PC-3 (cell line): Measurements from ENCODE around the gene PACRG. TPM values are rescaled to one million over a fixed set of nuclear protein-coding genes. Genes with fewer than 3 reads are reported as not detected.

ENCODE experiments used
- ATAC-seq: fragments of 200-7000 bp; cut with Tn5 transposase; 2 replicates; pipeline ENCODE4 v1.9.1; 2020; ENCODE audit warnings: mild to moderate bottlenecking, moderate library complexity
- BruUV-seq: library from RNA; stranded (reverse); fragments of 400-500 nt; replicated peaks from 2 replicates; lab custom pipeline; 2021; lab: Mats Ljungman, UMichigan
- CTCF ChIA-PET: fragments of 300-600 bp; sonication (Branson Sonifier 250); formaldehyde crosslinking; loops from one replicate; lab custom pipeline; 2022; ENCODE audit warnings: antibody characterized with exemption; lab: Charles Lee
- POLR2A ChIA-PET: fragments of 300-600 bp; sonication (Branson Sonifier 250); formaldehyde crosslinking; loops from one replicate; lab custom pipeline; 2022; ENCODE audit warnings: antibody characterized with exemption; ENCODE audit not compliant: unreplicated experiment; lab: Charles Lee
- DNase-seq: peaks from one replicate; pipeline ENCODE4 v3.0.0-alpha.2; 2015
- H2AFZ ChIP-seq: fragments of 300-600 bp; sonication (generic); 2 replicates; pipeline ENCODE4 v1.6.0; 2016; ENCODE audit warnings: antibody characterized with exemption, low read length
- H3F3A ChIP-seq: fragments of 300-600 bp; sonication (generic); one replicate; pipeline ENCODE4 v1.6.0; 2017; ENCODE audit warnings: antibody characterized with exemption, low read length, control low read depth, mild to moderate bottlenecking; ENCODE audit not compliant: unreplicated experiment
- H3K27ac ChIP-seq: fragments of 300-600 bp; sonication (generic); 2 replicates; pipeline ENCODE4 v1.5.1; 2016; ENCODE audit warnings: mild to moderate bottlenecking, low read length
- H3K27me3 ChIP-seq: fragments of 300-600 bp; sonication (generic); 2 replicates; pipeline ENCODE4 v1.6.1; 2016; ENCODE audit warnings: low read length, mixed read lengths
- H3K36me3 ChIP-seq: fragments of 300-600 bp; sonication (generic); 2 replicates; pipeline ENCODE4 v1.6.1; 2016; ENCODE audit warnings: low read depth, mixed run types, low read length, mixed read lengths
- H3K4me1 ChIP-seq: fragments of 300-600 bp; sonication (generic); 2 replicates; pipeline ENCODE4 v1.5.1; 2016; ENCODE audit warnings: low read length; ENCODE audit not compliant: insufficient read depth
- H3K4me2 ChIP-seq: fragments of 300-600 bp; sonication (generic); 2 replicates; pipeline ENCODE4 v1.6.0; 2016; ENCODE audit warnings: low read length
- H3K4me3 ChIP-seq: fragments of 300-600 bp; sonication (generic); 2 replicates; pipeline ENCODE4 v1.5.1; 2016; ENCODE audit warnings: mild to moderate bottlenecking, low read length, mixed read lengths
- H3K79me2 ChIP-seq: fragments of 300-600 bp; sonication (generic); 2 replicates; pipeline ENCODE4 v1.6.1; 2017; ENCODE audit warnings: low read length, mixed read lengths
- H3K9ac ChIP-seq: fragments of 300-600 bp; sonication (generic); 2 replicates; pipeline ENCODE4 v1.6.0; 2016; ENCODE audit warnings: mild to moderate bottlenecking, low read length
- H3K9me2 ChIP-seq: fragments of 300-600 bp; sonication (generic); replicated peaks from 2 replicates; pipeline ENCODE4 v1.6.1; 2016; ENCODE audit warnings: mixed run types, low read length, mixed read lengths
- H3K9me3 ChIP-seq: fragments of 300-600 bp; sonication (generic); 2 replicates; pipeline ENCODE4 v1.6.1; 2016; ENCODE audit warnings: low read length, mixed read lengths
- H4K20me1 ChIP-seq: fragments of 300-600 bp; sonication (generic); 2 replicates; pipeline ENCODE4 v1.6.1; 2016; ENCODE audit warnings: low read length, mixed read lengths
- EZH2 ChIP-seq: fragments of 300-600 bp; sonication (generic); IDR thresholded peaks from one replicate; pipeline ENCODE4 v1.6.1; 2017; ENCODE audit warnings: antibody characterized with exemption, mild to moderate bottlenecking, low read length; ENCODE audit not compliant: unreplicated experiment
- EZH2phosphoT487 ChIP-seq: fragments of 300-600 bp; sonication (generic); IDR thresholded peaks from 2 replicates; pipeline ENCODE4 v1.6.1; 2018; ENCODE audit warnings: mild to moderate bottlenecking, antibody characterized with exemption, low read length, borderline replicate concordance
- intact Hi-C: fragments of 100-400 bp; cut with micrococcal nuclease; formaldehyde crosslinking; loops from 2 replicates; pipeline ENCODE4 v1.9.0; 2023
- total RNA-seq: library from RNA; depleted of rRNA; stranded (reverse); fragments of >200 nt; gene quantifications from 2 replicates; pipeline ENCODE4 v1.2.3, GENCODE V29; 2014
- TF ChIP-seq, protein P1 (sequence below): fragments of 300-600 bp; sonication (generic); conservative IDR thresholded peaks from 2 replicates; pipeline ENCODE4 v1.5.1; 2017; ENCODE audit warnings: antibody characterized with exemption, low read depth, mild to moderate bottlenecking, low read length

The PACRG gene
- total RNA-seq, 1 experiment from 2014 or later, result not detected

DNA sequence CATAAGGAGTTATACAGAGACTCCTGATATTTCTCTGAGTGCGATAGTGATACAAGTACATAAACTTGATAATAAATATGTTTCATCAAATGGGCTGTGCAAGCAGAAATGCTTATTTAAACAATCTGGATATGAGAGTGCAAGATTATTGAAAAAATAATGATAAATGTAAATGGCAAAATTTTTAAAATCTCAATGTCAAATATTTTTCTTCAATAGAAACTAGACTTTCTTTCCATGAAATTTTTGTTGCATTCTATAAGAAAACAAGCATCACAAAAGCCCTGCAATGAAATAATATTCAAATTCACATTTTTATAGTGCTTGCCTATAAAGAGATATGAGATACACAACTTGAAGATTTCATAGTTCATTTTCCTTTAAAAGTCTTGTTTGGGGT lies 2.7 kb downstream of the PACRG start:
- no peaks in the 10 kb centered on the region for H3F3A ChIP-seq
- no peak overlapping the region for H2AFZ ChIP-seq
- H3K4me3 ChIP-seq, result no peak overlapping the region
- ATAC-seq (no peak), DNase-seq (no peak)
- no peak overlapping the region for H3K4me2 ChIP-seq
- intact Hi-C loops, result no loop called here
- H3K9me3 ChIP-seq, result no peaks in the 10 kb centered on the region
- no peaks in the 10 kb centered on the region for H4K20me1 ChIP-seq
- peaks cover 14% of the 10 kb centered on the region; the same call in 1 of the 2 replicates for H3K4me1 ChIP-seq
- TF ChIP-seq, protein P1, sequence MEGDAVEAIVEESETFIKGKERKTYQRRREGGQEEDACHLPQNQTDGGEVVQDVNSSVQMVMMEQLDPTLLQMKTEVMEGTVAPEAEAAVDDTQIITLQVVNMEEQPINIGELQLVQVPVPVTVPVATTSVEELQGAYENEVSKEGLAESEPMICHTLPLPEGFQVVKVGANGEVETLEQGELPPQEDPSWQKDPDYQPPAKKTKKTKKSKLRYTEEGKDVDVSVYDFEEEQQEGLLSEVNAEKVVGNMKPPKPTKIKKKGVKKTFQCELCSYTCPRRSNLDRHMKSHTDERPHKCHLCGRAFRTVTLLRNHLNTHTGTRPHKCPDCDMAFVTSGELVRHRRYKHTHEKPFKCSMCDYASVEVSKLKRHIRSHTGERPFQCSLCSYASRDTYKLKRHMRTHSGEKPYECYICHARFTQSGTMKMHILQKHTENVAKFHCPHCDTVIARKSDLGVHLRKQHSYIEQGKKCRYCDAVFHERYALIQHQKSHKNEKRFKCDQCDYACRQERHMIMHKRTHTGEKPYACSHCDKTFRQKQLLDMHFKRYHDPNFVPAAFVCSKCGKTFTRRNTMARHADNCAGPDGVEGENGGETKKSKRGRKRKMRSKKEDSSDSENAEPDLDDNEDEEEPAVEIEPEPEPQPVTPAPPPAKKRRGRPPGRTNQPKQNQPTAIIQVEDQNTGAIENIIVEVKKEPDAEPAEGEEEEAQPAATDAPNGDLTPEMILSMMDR, result no peak
- TF ChIP-seq EZH2 (no peak), EZH2phosphoT487 (no peak)
- no peaks in the 10 kb centered on the region for H3K36me3 ChIP-seq
- POLR2A ChIA-PET, result no interaction called here
- H3K27me3 ChIP-seq, result no peaks in the 10 kb centered on the region
- no peaks in the 10 kb centered on the region for H3K9me2 ChIP-seq
- no peak overlapping the region for H3K9ac ChIP-seq
- CTCF ChIA-PET, result no interaction called here
- no peak overlapping the region for H3K27ac ChIP-seq
- no peaks in the 10 kb centered on the region for H3K79me2 ChIP-seq
- no TSS peak for BruUV-seq

DNA sequence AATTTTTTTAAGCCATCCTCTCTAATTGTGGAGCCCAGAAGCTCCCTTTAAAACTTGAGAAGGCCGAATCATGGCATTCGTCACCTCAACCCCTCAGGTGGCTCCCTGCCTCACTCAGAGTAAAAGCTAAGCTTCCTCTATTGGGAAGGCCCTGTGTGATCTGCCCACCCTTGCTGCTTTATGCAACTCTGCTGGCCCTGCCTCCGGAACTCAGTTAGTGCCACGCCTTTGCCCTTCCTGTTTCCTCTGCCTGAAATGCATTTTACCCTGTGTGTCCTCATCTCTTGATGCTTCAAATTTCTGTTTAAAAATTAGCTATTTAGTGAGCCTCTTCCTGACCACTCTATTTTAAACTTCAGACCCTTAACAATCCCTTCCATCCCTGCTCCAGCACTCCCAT lies 5.7 kb downstream of the PACRG start:
- ATAC-seq (no peak), DNase-seq (no peak)
- Histone ChIP-seq H3K36me3 (no peaks in the 10 kb centered on the region), H3K9me3 (no peaks in the 10 kb centered on the region), H3K4me3 (no peak overlapping the region), H3K9ac (no peak overlapping the region), H3K27me3 (no peaks in the 10 kb centered on the region), H3K79me2 (no peaks in the 10 kb centered on the region), H3K4me1 (no peaks in the 10 kb centered on the region), H3K4me2 (no peak overlapping the region), H3K9me2 (no peaks in the 10 kb centered on the region), H3K27ac (no peak overlapping the region), H3F3A (no peaks in the 10 kb centered on the region), H2AFZ (no peak overlapping the region), H4K20me1 (no peaks in the 10 kb centered on the region)
- CTCF ChIA-PET, result interaction anchor here (0.6 kb wide), 1 partner anchor 82 kb away, joined by 4 read pairs; no protein-coding TSS in a partner anchor
- intact Hi-C loops, result no loop called here
- no TSS peak for BruUV-seq
- POLR2A ChIA-PET, result no interaction called here
- TF ChIP-seq EZH2phosphoT487, result no peak
- no peak for TF ChIP-seq EZH2
- TF ChIP-seq, protein P1, result no peak

DNA sequence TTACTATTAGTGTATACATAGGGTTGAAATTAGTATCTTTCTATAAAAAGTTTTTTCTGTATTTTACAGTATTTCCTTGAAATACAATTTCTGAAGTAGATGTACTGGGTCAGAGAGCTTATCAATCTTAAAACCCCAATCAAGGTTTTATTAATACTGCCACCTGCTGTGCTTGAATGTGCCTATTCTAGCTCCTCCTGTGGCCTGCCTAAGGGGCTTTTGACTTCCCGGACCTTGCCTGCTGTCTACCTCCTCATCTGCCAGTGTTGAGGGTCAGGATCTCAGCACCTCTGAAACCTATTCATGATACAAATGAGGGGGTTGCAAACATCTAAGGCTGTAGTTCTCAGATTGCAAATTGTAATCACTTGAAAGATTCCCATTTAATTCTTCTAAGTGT lies 9.2 kb downstream of the PACRG start:
- Histone ChIP-seq H3K9me3 (no peaks in the 10 kb centered on the region), H3K4me1 (no peaks in the 10 kb centered on the region), H3K79me2 (no peaks in the 10 kb centered on the region), H3K4me2 (no peak overlapping the region), H3K9ac (no peak overlapping the region), H3K27ac (no peak overlapping the region), H4K20me1 (no peaks in the 10 kb centered on the region), H3K9me2 (no peaks in the 10 kb centered on the region), H3F3A (no peaks in the 10 kb centered on the region), H2AFZ (no peak overlapping the region), H3K36me3 (no peaks in the 10 kb centered on the region), H3K4me3 (no peak overlapping the region), H3K27me3 (no peaks in the 10 kb centered on the region)
- BruUV-seq, result no TSS peak
- DNase-seq (peak; percentile 3), ATAC-seq (no peak)
- POLR2A ChIA-PET, result no interaction called here
- TF ChIP-seq, protein P1, result 0 out of 2 replicates have a peak, but pooled peaks have one; percentile 28
- TF ChIP-seq EZH2 (no peak), EZH2phosphoT487 (no peak)
- intact Hi-C loops, result no loop called here
- CTCF ChIA-PET, result interaction anchor here (0.7 kb wide), 1 partner anchor 244 kb away, joined by 3 read pairs; no protein-coding TSS in a partner anchor
